MM.1S (cell line): ENCODE measurements around the gene SLC30A4.

Experiments used
- EZH2 ChIP-seq: fragments of 300-600 bp; sonication (generic); optimal IDR thresholded peaks from 2 replicates; pipeline ENCODE3; 2017; ENCODE audit warnings: low read depth, mild to moderate bottlenecking, antibody characterized with exemption, low read length, mixed read lengths
- EZH2phosphoT487 ChIP-seq: fragments of 300-600 bp; sonication (generic); IDR thresholded peaks from 2 replicates; pipeline ENCODE4 v1.6.1; 2018; ENCODE audit warnings: antibody characterized with exemption, low read length
- TF ChIP-seq, protein P1 (sequence below): fragments of 300-600 bp; sonication (generic); IDR thresholded peaks from 2 replicates; pipeline ENCODE4 v1.5.1; 2016; ENCODE audit warnings: antibody characterized with exemption, low read length, mixed read lengths

DNA sequence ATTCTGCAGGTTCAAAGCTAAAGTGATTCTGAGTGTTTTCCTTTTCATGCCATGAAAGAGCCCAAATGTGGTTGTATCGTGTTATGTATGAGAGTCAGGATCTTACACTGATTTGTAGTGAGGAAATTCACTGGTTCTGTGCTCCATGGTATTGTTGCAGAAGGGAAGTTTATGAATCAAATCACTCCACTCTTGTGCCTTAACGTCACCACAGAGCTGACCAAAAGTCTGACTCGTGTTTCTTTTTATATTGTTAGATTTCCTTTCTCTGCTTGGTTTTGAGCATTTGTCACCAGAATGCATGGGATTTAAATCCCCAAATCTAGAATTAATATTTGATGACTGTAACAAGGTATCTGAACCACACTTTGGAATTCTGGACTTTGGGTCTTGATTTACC lies 29.1 kb upstream of the SLC30A4 start:
- TF ChIP-seq, protein P1, sequence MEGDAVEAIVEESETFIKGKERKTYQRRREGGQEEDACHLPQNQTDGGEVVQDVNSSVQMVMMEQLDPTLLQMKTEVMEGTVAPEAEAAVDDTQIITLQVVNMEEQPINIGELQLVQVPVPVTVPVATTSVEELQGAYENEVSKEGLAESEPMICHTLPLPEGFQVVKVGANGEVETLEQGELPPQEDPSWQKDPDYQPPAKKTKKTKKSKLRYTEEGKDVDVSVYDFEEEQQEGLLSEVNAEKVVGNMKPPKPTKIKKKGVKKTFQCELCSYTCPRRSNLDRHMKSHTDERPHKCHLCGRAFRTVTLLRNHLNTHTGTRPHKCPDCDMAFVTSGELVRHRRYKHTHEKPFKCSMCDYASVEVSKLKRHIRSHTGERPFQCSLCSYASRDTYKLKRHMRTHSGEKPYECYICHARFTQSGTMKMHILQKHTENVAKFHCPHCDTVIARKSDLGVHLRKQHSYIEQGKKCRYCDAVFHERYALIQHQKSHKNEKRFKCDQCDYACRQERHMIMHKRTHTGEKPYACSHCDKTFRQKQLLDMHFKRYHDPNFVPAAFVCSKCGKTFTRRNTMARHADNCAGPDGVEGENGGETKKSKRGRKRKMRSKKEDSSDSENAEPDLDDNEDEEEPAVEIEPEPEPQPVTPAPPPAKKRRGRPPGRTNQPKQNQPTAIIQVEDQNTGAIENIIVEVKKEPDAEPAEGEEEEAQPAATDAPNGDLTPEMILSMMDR: no peak
- TF ChIP-seq EZH2 (no peak), EZH2phosphoT487 (no peak)
